Lung (tissue), 12 donors: ENCODE measurements around the gene RNF8. TPM values are rescaled to one million over a fixed set of nuclear protein-coding genes. Genes with fewer than 3 reads are reported as not detected.

ENCODE experiments used
- ATAC-seq: fragments of 200-7000 bp; cut with Tn5 transposase; one replicate; pipeline ENCODE4 v1.9.1; 2020; ENCODE audit warnings: moderate number of reproducible peaks; ENCODE audit not compliant: insufficient read depth, low FRiP score
- DNase-seq, 3 donors: peaks; one replicate each; pipeline ENCODE4 v3.0.0-alpha.2; 2013 to 2017
- H3K27ac ChIP-seq, 2 donors: one replicate each; pipeline ENCODE4 v1.5.1; 2013; ENCODE audit warnings: mild to moderate bottlenecking in 2 of 2, moderate library complexity in 2 of 2, control low read depth in 1 of 2, inconsistent platforms in 1 of 2, low read depth in 1 of 2, low read length in 1 of 2
- H3K27me3 ChIP-seq, 3 donors: one replicate each; pipeline ENCODE4 v1.5.1; 2013; ENCODE audit warnings: low read length in 2 of 3; ENCODE audit not compliant: control insufficient read depth in 3 of 3, insufficient read depth in 3 of 3
- H3K36me3 ChIP-seq, 4 donors: one replicate each; pipeline ENCODE4 v1.5.1; 2013; ENCODE audit warnings: low read length in 4 of 4, mild to moderate bottlenecking in 1 of 4, moderate library complexity in 1 of 4; ENCODE audit not compliant: control insufficient read depth in 4 of 4, insufficient read depth in 4 of 4
- H3K4me1 ChIP-seq, 5 donors: one replicate each; pipeline ENCODE4 v1.5.1; 2013; ENCODE audit warnings: low read length in 5 of 5, mild to moderate bottlenecking in 2 of 5, moderate library complexity in 1 of 5; ENCODE audit not compliant: control insufficient read depth in 5 of 5, insufficient read depth in 5 of 5
- H3K4me3 ChIP-seq: one replicate; pipeline ENCODE4 v1.5.1; 2013; ENCODE audit warnings: mild to moderate bottlenecking, control low read depth, moderate library complexity
- H3K9ac ChIP-seq, 2 donors: one replicate each; pipeline ENCODE4 v1.5.1; 2013; ENCODE audit warnings: low read length in 2 of 2, control low read depth in 1 of 2; ENCODE audit not compliant: insufficient read depth in 1 of 2
- H3K9me3 ChIP-seq, 4 donors: one replicate each; pipeline ENCODE4 v1.5.1; 2013; ENCODE audit warnings: low read length in 3 of 4, mild to moderate bottlenecking in 1 of 4, moderate library complexity in 1 of 4; ENCODE audit not compliant: control insufficient read depth in 4 of 4, insufficient read depth in 3 of 4
- WGBS, 2 donors: extraction: QIAGEN DNeasy Blood & Tissue Kit; methylation state at CpG; one replicate each; pipeline ENCODE4 v1.1.7; 2013; 5-methylcytosine and 5-hydroxymethylcytosine counted together
- polyA plus RNA-seq, 2 donors: library from polyadenylated mRNA; stranded (reverse); fragments of 200-250 nt; gene quantifications; one replicate each; pipeline ENCODE4 v1.2.1, GENCODE V29; 2013
- total RNA-seq, 2 donors: library from RNA; depleted of rRNA in 1 of 2; stranded (reverse); fragments of >200 nt in 1 of 2; gene quantifications; one replicate each; pipeline ENCODE4 v1.2.1, GENCODE V29; 2014 to 2021
- TF ChIP-seq, protein P1 (sequence below): IDR thresholded peaks from 2 replicates; pipeline ENCODE4 v1.5.1; 2012; ENCODE audit warnings: mild to moderate bottlenecking; ENCODE audit errors: control extremely low read depth, extremely low read depth
- donor health status: control.
- donor health status: control.
- donor health status: Bipolar disorder and iron deficiency.
- donor health status: healthy.
- donor health status: DM: yes; HTN: yes; CAD: no.

The RNF8 gene
- total and polyA plus RNA-seq, 4 donors: 10.5 to 28.1 (median 12.7) TPM

DNA sequence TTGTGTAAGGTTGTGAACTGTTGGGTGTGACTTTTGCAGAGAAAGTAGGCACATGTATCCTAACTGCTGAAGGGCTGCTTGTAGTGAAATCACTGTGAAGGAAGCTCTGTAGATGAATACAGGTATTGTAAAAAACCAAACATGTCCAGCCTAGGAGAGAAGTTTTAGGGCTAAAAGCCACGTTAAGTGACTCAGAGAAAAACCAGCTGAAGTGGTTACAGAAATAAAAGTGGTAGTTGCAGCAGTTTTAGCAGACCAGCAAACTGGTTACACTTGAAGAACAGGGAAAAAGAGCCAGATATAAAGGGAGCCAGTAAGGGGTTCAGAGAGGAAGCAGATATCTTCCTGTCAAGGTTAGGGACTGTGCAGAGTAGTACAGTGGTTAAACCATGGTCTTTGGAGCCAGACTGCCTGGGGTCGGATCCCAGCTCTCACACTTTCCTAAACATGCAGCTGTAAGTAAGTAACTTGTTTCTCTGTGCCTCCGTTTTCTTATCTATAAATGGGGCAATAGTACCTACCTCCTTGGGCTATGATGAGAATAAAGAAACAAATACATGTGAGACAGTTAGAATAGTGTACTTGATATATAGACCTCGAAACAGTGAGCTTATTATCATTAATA, 33.8 kb upstream of the RNF8 start:
- TF ChIP-seq, protein P1, sequence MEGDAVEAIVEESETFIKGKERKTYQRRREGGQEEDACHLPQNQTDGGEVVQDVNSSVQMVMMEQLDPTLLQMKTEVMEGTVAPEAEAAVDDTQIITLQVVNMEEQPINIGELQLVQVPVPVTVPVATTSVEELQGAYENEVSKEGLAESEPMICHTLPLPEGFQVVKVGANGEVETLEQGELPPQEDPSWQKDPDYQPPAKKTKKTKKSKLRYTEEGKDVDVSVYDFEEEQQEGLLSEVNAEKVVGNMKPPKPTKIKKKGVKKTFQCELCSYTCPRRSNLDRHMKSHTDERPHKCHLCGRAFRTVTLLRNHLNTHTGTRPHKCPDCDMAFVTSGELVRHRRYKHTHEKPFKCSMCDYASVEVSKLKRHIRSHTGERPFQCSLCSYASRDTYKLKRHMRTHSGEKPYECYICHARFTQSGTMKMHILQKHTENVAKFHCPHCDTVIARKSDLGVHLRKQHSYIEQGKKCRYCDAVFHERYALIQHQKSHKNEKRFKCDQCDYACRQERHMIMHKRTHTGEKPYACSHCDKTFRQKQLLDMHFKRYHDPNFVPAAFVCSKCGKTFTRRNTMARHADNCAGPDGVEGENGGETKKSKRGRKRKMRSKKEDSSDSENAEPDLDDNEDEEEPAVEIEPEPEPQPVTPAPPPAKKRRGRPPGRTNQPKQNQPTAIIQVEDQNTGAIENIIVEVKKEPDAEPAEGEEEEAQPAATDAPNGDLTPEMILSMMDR: no peak
- 64 to 72% methylated on average over 4 of the region's 4 CpGs for WGBS, 2 donors
- no peak overlapping the region for H3K9ac ChIP-seq
- H3K27ac ChIP-seq: no peak overlapping the region
- H3K27me3 ChIP-seq: no peaks in the 10 kb centered on the region
- H3K4me1 ChIP-seq: peaks cover 0 to 22% (median 4%) of the 10 kb centered on the region in 5 donors
- ATAC-seq (no peak), DNase-seq (peak in 1 of 3 donors; percentile 37)
- no peaks in the 10 kb centered on the region for H3K9me3 ChIP-seq
- peaks cover 23 to 46% (median 28%) of the 10 kb centered on the region in 4 donors for H3K36me3 ChIP-seq
- no peak overlapping the region for H3K4me3 ChIP-seq

DNA sequence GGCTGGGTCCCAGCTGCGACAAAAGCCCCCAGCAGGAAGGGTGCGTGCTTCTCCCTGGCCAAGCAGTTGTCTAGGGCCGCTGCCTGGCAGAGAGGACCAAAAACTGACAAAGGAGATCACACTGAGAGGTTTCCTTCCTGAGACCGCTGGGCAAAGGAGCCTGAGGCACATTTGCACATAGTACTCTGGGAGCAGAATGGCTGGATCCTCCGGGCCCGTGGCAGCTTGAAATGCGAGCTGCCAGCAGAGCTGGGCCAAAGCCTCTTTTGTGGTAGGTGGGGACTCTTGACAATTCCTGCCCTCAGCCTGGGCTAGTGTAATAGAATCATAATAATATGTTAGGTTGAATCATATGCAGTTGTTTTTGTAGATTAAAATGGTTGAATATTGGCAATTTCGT, 33.1 kb upstream of the RNF8 start:
- DNase-seq (no peak), ATAC-seq (no peak)
- no peak overlapping the region for H3K27ac ChIP-seq
- TF ChIP-seq, protein P1: no peak
- no peaks in the 10 kb centered on the region for H3K9me3 ChIP-seq
- no peaks in the 10 kb centered on the region for H3K27me3 ChIP-seq
- no peak overlapping the region for H3K4me3 ChIP-seq
- no peak overlapping the region for H3K9ac ChIP-seq
- H3K4me1 ChIP-seq: peaks cover 0 to 23% (median 4%) of the 10 kb centered on the region in 5 donors
- peaks cover 19 to 44% (median 25%) of the 10 kb centered on the region in 4 donors for H3K36me3 ChIP-seq
- 75 to 84% methylated on average over 8 of the region's 8 CpGs for WGBS, 2 donors

DNA sequence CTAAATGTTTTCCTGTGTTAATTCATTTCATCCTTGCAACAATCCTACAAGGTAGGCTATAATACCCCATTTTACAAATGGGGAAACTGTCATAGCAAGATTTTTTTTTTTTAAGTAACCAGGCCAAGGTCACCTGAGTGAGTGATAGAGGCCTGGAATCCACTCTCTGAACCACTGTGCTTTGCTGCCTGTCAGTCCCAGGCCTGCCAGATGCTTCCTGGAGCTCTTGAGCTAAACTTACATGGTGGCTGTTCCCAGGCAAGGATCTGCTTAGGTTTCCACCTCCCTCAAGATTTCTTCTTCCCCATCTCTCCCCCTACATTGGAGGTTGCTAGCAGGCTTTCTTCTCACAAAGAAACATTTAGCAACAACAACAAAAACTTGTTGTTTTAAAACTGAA, 32.7 kb upstream of the RNF8 start:
- no peaks in the 10 kb centered on the region for H3K27me3 ChIP-seq
- no peak overlapping the region for H3K4me3 ChIP-seq
- no peak overlapping the region for H3K27ac ChIP-seq
- peaks cover 14 to 42% (median 21%) of the 10 kb centered on the region in 4 donors for H3K36me3 ChIP-seq
- no peak for DNase-seq
- H3K9me3 ChIP-seq: no peaks in the 10 kb centered on the region
- H3K4me1 ChIP-seq: peaks cover 0 to 23% (median 4%) of the 10 kb centered on the region in 5 donors
- H3K9ac ChIP-seq: no peak overlapping the region
- ATAC-seq: no peak
- TF ChIP-seq, protein P1: no peak
